Fibroblast of skin of back (primary cell): Measurements from ENCODE around the gene SCN11A.
"Not testable (repeated sequence)": the region's sequence is repeated elsewhere in the genome, so short reads cannot be mapped to it uniquely, and the experiment has no call there.

Experiments
- DNase-seq: peaks from one replicate; pipeline ENCODE4 v3.0.0-alpha.2; 2013

Gene SCN11A

DNA sequence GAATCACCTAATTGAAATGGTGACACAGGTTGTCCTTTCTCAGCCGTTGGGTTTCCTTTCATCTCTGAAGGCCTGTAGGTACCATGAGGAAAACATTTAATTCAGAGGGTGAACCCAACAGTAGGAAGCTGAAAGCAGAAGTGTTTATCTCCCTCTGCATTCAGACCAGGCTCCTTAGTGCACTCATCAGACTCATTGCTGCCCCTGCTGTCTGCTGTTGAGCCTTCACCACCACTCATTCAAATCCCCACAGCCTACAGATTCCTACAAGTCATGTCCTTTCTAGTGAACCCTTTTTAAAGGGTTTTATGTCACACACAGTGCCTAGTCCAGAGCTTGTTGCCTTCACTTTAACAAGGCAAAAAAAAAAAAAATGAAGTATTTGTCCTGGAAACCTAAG is 13.5 kb upstream of the SCN11A start:
- peak; percentile 62 for DNase-seq

GRCh38 chr3:39064646-39065045 is 12.9 kb upstream of the SCN11A start:
- peak; percentile 74 for DNase-seq

- DNase-seq = no peak
Observed at GRCh38 chr3:39063143-39063542, 11.4 kb upstream of the SCN11A start.

DNA sequence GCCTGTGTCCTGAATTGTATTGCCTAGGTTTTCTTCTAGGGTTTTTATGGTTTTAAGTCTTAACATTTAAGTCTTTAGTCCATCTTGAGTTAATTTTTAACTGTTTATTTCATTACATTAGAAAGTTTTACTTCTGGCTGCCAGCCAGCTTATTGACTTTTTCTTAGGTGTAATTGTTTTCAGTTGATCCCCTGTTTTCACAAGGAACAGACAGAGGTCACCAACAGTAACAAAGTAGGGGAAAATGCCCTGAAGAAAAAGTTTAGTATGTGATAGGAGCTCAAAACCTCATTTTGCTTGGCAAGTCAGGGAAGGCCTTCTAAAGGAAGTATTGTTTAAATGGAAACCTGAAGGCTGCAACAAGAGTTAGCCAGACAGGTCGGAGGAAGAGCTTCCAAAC is 10.4 kb upstream of the SCN11A start:
- DNase-seq = no peak

- DNase-seq = not testable (repeated sequence)
Observed at GRCh38 chr3:39061228-39061627, 9.5 kb upstream of the SCN11A start.

DNA sequence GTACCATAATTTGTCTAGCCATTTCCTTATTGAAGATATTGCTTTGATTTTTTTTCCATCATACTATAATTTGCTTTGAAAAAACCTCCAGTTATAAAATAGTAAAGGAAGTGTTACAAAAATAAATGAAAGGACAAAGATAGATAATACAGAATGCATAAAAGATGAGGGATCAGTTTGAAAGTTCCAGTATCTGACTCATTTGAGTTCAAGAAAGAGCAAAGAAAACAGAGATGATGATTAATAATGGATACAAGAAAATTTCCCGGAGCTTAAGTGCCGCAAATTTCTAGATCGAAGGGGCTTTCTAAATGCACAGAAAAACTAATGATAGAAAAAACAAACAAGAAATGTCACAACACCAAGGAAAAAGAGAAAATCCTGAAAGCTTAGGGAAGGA is 4.4 kb upstream of the SCN11A start:
- DNase-seq = peak; percentile 43

- DNase-seq = no peak
Observed at GRCh38 chr3:39053696-39054095, 2.0 kb upstream of the SCN11A start.

- DNase-seq = no peak
Observed at GRCh38 chr3:39052583-39052982, 839 bp upstream of the SCN11A start.

DNA sequence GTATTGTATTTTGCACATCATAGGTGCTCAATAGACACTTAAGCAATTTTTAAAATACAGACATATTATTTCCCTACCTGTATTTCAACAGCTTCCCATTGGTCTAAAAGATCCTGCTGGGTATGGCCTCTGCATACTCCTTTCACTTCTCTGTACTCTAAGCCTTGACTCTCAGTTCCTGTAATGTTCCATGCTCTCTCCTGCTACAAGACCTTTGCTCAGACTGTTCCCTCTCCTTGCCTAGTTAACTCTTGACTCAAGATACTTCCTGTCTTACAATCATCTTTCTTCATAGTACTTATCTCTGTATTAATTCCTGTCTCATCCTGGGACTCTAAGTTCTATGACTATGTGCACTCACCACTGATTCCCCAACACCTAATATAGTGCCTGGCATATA is 1.7 kb downstream of the SCN11A start:
- DNase-seq = no peak

GRCh38 chr3:39038165-39038564 is 13.6 kb downstream of the SCN11A start:
- peak; percentile 86 for DNase-seq

- no peak for DNase-seq
Observed at GRCh38 chr3:39029556-39029955, 22.2 kb downstream of the SCN11A start.

DNA sequence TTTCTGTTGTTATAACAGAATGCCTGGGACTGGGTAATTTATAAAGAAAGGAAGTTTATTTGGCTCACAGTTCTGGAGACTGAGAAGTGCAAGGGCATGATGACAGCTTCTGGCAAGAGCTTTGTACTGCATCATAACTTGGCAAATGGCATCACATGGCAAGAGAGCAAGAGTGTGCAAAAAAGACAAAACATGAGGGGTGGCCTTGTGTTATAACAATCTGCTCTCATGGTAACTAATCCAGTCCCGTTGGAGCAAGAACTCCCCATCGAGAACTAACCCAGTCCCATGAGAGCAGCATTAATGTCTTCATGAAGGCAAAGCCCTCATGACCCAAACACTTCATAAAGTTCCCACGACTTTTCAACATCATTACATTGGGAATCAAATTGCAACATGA is 23.2 kb downstream of the SCN11A start:
- no peak for DNase-seq

- DNase-seq = no peak
Observed at GRCh38 chr3:39025222-39025970, 26.3 kb downstream of the SCN11A start.

DNA sequence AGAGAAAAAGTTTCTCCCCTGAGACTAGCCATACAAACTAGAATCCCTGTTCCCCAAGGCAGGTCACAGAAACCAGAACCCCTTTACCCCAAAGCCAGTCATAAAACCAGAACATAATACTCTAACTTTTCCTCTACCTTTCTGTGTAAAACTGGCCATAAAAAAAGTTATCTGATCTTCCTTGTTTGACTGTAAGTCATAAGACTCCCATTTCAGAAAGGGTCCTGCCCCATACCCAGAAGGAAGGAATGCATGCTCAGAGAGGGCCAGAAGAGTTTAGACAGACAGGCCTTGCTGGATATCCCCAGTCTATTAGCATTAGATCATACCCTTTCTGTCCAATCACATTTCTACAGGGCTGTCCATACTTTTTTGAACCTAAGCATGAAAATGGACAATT is 27.2 kb downstream of the SCN11A start:
- no peak for DNase-seq

GRCh38 chr3:39022286-39022630 is 29.5 kb downstream of the SCN11A start:
- DNase-seq = no peak

- DNase-seq = no peak
Observed at GRCh38 chr3:39021465-39022285, 30.1 kb downstream of the SCN11A start.

DNA sequence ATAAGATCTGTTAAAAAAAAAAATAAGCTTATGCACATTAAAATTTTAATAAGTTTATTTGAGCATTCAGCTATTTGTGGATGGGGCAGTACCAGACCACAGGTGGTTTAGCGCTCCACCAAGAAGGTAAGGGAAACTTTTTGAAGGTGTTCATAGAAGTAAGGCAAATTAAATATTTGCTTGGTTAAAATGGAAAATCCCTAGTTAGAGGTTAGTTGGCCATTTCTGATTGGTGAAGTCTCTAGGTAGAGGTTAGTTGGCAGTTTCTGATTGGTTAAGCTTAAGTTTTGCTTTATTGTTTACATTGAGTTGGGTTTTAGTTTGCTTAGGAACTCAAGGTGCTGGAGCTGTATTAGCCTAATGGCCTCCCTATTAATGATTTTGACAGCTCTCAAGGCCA is 30.7 kb downstream of the SCN11A start:
- no peak for DNase-seq

DNA sequence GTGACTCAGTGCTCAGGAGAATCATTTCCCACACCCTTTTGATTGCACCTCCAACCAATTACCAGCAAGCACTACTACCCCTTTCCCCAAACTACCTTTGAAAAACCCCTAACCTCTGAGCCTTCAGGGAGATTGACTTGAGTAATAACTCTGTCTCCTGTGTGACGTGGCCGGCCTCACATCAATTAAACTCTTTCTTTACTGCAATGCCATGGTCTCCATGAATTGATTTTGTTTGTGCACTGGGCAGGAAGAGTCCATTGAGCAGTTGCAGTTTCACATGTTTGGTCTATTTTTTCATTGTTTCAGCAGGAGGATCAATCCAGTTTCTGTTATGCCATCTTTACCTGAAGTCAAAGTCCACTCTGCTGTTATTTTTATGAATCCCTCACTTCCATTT is 32.4 kb downstream of the SCN11A start:
- no peak for DNase-seq

GRCh38 chr3:39015418-39015817 is 36.3 kb downstream of the SCN11A start:
- no peak for DNase-seq

DNA sequence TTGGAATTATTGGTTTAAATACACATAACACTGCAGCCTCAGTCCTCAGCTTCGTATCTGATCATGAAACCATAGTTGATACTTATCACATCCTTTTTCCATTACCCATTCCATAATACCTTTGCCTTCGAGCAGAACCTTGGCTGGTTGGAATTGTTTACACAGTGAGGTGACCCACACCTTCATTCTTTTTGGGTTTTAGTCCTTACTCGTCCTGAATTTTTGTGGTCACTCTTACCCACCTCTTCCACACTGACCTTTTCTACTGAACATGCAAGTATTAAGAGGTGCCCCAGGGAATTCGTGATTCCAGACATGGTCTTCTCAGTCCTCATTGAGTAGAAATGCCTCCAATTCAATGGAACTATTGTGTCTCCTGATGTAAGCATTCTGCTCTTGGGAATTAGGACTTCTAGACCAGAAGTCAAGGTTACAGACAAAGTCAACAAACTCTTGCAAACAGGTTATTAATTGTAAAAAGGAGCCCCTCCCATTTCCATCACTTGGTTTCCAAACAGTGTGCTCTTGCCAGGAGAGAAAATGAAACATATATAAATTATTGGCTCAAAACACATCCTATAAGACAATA is 37.7 kb downstream of the SCN11A start:
- DNase-seq = no peak

DNA sequence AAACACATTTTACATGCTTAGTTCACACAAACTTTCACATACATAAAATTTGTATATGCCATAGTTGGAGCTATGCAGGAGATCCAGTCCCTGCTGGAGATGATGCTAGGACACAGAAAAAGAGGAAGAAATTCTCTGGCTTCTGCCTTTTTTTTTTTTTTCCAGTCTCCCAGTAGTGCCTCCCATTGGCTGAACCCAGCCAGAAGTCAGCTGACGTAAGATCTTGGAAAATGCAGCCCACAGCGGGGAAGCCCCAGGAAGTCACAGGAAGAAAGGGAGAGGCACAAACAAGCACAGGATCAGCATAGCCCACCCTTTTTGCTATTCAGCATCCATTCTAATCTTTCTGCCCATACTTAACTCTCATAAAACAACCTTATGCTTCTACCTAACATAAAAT is 38.5 kb downstream of the SCN11A start:
- DNase-seq = no peak

GRCh38 chr3:39011191-39011736 is 40.5 kb downstream of the SCN11A start:
- no peak for DNase-seq

DNA sequence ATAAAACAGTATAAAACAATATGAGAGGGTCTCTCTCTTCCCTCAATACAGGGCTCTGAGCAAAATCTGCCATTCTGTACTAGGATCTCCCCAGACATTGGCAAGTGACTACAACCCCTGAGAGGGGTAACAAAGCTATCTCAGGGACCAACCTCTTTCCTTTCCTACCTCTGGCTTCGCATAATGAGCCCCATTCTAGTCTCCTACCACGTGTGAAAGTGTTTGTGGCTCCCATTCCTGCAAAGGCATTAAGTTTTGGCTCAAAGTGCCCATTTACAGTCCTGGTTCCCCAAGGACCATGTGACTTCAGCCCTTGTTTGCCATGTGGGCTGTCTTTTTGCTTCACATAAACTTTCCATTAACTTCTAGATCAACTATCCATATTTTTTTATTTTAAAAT is 46.4 kb downstream of the SCN11A start:
- no peak for DNase-seq
